ENCODE data around the gene ASB1.

Gene ASB1

DNA sequence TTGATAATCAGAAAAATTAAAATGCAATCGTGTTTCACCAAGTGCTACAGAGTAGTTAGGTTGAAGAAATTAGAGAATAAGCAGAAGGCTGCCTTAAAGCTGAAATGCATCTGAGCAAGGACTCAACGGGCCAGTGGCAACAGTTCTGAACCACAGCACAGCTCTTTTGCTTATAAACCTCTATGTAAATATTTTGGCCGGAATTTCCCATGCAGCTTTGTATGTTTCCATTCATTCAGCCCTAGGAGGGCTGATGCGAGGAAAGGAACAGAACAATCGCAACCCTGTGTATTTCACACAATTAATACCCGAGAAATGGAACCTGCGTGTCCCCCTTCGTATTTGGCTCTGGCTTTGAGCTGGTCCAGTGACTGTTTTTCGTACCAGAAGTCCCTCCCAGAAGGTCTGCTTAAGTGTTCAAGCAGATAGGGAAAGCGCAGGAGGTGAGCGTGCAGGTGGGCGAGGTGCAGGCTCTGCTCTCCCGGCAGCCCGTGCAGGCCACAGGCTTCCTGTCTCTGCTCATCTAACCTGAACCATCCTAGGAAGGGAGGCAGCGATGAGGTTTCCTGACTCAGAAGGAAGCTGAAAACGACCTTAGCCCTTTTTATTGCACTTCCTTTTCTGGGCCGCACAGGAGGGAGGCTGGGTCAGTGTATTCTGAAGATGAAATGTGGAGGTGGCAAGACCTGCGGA lies 67.3 kb downstream of the ASB1 start:
- no peak for DNase-seq (ENCODE audit: low read depth in 1 of 2, low spot score in 1 of 2)

DNA sequence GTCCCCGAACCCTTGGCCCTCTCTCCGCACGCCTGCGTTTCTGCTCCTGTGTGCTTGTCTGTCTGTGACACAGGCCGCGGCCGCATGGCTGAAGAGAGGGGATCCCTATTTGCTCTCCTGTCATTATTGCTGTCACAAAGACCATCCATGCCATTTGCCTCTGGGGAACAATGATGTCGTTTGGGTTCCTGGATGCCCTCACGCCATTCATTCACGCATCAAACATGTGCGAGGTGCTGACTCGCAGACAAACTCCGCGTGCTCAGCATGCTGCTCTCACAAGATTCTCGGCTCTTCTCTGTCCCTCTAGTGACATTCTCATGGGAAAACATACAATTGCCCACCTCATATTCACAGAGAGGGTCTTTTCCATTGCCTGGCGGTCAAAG lies 67.8 kb downstream of the ASB1 start:
- no peak for DNase-seq (ENCODE audit: low read depth in 1 of 2, low spot score in 1 of 2)

DNA sequence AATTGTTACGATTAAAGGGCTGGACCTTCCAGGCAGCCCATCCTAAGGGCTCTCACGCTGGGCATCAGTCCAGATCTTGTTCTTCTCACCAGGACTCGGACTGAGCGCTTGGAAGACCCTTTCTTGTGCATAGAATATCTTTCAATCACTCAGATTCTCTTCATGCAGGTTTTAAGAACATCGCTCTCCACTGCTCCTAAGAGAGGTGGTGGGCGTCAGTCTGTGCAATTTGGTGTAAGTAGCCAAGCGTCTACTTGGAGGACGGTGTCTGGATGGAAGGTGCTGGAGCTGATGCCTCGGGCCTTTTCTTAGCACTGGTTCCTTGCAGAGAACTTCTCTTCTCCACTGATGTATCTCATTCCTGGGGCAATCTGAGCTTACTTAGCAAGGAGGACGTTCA lies 68.7 kb downstream of the ASB1 start:
- no peak for DNase-seq (ENCODE audit: low read depth in 1 of 2, low spot score in 1 of 2)

DNA sequence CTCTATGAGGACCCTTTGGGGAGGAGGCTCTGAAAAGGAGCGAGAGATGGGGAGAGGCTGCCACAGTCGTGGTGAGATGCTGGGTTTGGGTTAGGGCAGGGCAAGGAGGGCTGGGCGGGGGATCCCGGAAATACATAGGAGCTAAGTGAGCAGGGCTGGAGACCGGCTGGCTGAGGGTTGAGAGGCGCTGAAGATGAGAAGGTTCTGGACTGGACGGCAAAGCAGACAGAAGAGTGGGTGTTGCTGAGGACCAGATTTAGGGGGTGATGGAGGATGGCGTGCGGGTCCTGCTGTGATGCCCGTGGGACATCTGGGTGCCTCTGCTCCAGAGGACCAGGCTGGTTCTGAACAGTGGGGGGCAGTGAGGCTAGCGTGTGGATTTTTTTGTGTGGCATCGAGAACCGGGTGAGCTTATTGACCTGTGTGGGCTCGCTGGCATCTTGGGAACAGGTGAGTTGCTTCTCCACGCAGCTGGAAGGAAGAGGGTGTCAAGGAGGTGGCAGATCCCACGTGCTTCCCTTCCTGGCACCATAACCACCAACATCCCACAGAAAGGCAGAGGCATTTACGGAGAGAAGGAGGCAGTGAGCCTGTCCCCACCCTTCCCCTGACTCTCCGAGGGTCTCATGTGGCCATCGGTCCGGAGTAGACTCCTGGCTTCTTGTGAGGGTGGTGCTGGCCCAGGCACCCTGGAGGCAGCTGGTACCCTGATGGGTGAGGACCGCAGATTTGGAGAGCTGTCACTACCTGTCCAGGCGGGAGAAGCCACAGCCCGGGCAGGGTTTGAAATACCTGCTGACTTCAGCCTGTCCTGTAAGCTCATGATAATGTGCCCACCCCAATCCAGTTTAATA lies 70.3 kb downstream of the ASB1 start:
- DNase-seq (ENCODE audit: low read depth in 1 of 2, low spot score in 1 of 2), result no peak

DNA sequence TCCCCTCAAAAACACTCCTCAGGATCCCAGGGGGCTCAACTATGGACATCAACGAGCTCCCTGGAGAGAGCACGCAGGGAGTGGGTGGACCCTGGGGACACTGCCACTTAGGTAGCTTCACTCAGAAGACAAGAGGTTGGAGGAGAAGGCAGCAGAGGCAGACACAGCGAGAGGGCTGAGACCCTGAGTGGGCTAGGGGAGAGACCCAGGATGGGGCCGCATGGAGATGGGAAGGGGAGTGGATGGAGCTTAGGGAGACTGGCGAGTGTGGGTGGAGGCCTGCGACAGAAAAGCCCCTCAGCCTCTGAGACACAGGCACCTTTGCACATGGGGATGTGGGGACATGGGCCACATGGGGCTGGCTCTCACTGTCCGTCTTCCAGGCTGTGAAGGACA lies 70.9 kb downstream of the ASB1 start:
- no peak for DNase-seq (ENCODE audit: low read depth in 1 of 2, low spot score in 1 of 2)

- DNase-seq (ENCODE audit: low read depth in 1 of 2, low spot score in 1 of 2), result no peak
Observed at GRCh38 chr2:238498188-238498587, 71.5 kb downstream of the ASB1 start.

DNA sequence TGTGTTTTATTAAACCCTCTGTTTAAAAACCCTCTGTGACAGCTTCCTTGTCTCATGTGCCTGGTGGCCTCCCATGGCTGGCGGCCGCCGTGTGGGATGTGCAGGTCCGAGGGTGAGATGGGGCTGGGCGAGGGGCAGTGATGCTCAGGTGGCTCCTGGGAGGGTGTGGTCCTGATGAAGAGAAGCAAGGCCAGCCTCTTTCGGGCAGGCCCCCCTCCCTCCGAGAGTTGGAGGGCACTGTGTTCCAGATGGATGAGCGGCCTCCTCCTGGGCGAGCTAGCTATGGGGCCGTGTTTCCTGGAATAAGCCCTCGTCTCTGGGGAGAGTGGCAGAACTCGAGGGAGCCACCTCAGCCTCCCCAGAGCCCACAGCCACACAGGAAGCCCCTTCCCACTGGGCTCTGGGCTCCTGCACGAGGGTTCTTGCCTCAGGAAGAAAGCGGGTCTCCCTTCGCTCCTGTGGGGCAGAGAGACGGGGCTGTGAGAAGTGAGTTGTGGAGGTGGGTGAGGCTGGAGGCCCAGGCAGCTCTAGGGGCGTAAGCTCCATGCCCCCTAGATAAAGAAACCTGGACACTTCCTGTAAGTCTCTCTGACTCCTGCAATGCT lies 72.1 kb downstream of the ASB1 start:
- DNase-seq (ENCODE audit: low read depth in 1 of 2, low spot score in 1 of 2), result no peak

- DNase-seq (ENCODE audit: low read depth in 1 of 2, low spot score in 1 of 2), result no peak
Observed at GRCh38 chr2:238499731-238500580, 73.2 kb downstream of the ASB1 start.

- no peak for DNase-seq (ENCODE audit: low read depth in 1 of 2, low spot score in 1 of 2)
Observed at GRCh38 chr2:238501311-238501710, 74.6 kb downstream of the ASB1 start.

Data from activated T-helper 1 cell treated with anti-CD3 and anti-CD28 coated beads, Interleukin-2, amount 50 U/mL, for 16 hours (primary cell).